Endodermal cell (in vitro differentiated cells): ENCODE results near the gene POLR2H. TPM values are rescaled to one million over a fixed set of nuclear protein-coding genes. Genes with fewer than 3 reads are reported as not detected.
A peak's percentile ranks its signal among the peaks of the same experiment; 100 is the strongest.

Experiments used
- DNase-seq: peaks from one replicate; pipeline ENCODE4 v3.0.0-alpha.2; 2017
- H3K27ac ChIP-seq: 2 replicates; pipeline ENCODE4 v1.5.1; 2013; ENCODE audit warnings: mild to moderate bottlenecking, low read depth, low read length, moderate library complexity
- H3K27me3 ChIP-seq: 2 replicates; pipeline ENCODE4 v1.6.1; 2013; ENCODE audit warnings: mild to moderate bottlenecking, low read length, moderate library complexity; ENCODE audit not compliant: insufficient read depth, control insufficient read depth, poor library complexity, severe bottlenecking
- H3K36me3 ChIP-seq: 2 replicates; pipeline ENCODE4 v1.7.0; 2013; ENCODE audit warnings: mild to moderate bottlenecking, low read length, moderate library complexity; ENCODE audit not compliant: control insufficient read depth, insufficient read depth
- H3K4me1 ChIP-seq: one replicate; pipeline ENCODE4 v1.7.0; 2013; ENCODE audit warnings: low read length; ENCODE audit not compliant: control insufficient read depth, insufficient read depth
- H3K4me3 ChIP-seq: 2 replicates; pipeline ENCODE4 v1.5.1; 2013; ENCODE audit warnings: mild to moderate bottlenecking, low read length, moderate library complexity
- H3K9ac ChIP-seq: 2 replicates; pipeline ENCODE4 v1.6.1; 2013; ENCODE audit warnings: mild to moderate bottlenecking, low read length, moderate library complexity; ENCODE audit not compliant: poor library complexity, severe bottlenecking; ENCODE audit errors: extremely low read depth
- H3K9me3 ChIP-seq: 2 replicates; pipeline ENCODE4 v1.6.1; 2013; ENCODE audit warnings: mild to moderate bottlenecking, low read length, moderate library complexity; ENCODE audit not compliant: control insufficient read depth
- H3K27ac Mint-ChIP-seq: 2 replicates; pipeline ENCODE4 v1.8.0; 2020; ENCODE audit warnings: mixed read lengths
- H3K27me3 Mint-ChIP-seq: 2 replicates; pipeline ENCODE4 v1.8.0; 2021; ENCODE audit warnings: mild to moderate bottlenecking, mixed read lengths; ENCODE audit not compliant: insufficient read depth
- H3K36me3 Mint-ChIP-seq: 2 replicates; pipeline ENCODE4 v1.8.0; 2020; ENCODE audit warnings: low read depth, mixed read lengths
- H3K4me1 Mint-ChIP-seq: 2 replicates; pipeline ENCODE4 v1.8.0; 2020; ENCODE audit warnings: mixed read lengths
- H3K4me3 Mint-ChIP-seq: 2 replicates; pipeline ENCODE4 v1.8.0; 2020; ENCODE audit warnings: mild to moderate bottlenecking, moderate library complexity, mixed read lengths
- H3K9me3 Mint-ChIP-seq: 2 replicates; pipeline ENCODE4 v1.8.0; 2020; ENCODE audit warnings: mild to moderate bottlenecking, mixed read lengths
- WGBS, 2 experiments: methylation state at CpG; one replicate each; pipeline versions ENCODE4 v1.1.5 to v1.1.7; 2013; ENCODE audit warnings: missing lambda C conversion rate in 2 of 2, mixed read lengths in 1 of 2; ENCODE audit not compliant: insufficient coverage in 1 of 2, insufficient read length in 1 of 2; 5-methylcytosine and 5-hydroxymethylcytosine counted together
- total RNA-seq, 2 donors: library from RNA; stranded (reverse); fragmentation: NEBNext Ultra II Directional in 1 of 2; extraction: Animal tissue kit (Norgen Biotek cat#: 25700) in 1 of 2; gene quantifications; 2 replicates in 1 of 2; 3 replicates in 1 of 2; pipeline ENCODE4 v1.2.1, GENCODE V29; 2021
- TF ChIP-seq, protein P1 (sequence below): fragments of 200-600 bp; sonication (generic); conservative IDR thresholded peaks from 2 replicates; pipeline ENCODE4 v1.5.0; 2021; ENCODE audit warnings: antibody characterized with exemption, mild to moderate bottlenecking

The POLR2H gene
- total RNA-seq, 2 donors from 2014 or later = 95.9 to 117 TPM

- Mint-ChIP-seq H3K4me1 (peaks cover 29% of the 10 kb centered on the region), H3K27me3 (no peaks in the 10 kb centered on the region), H3K9me3 (no peaks in the 10 kb centered on the region), H3K36me3 (peaks cover 45% of the 10 kb centered on the region), H3K4me3 (no peak overlapping the region), H3K27ac (no peak overlapping the region)
- no peak for DNase-seq
- Histone ChIP-seq H3K36me3 (peaks cover 62% of the 10 kb centered on the region), H3K9me3 (no peaks in the 10 kb centered on the region), H3K4me1 (peaks cover 12% of the 10 kb centered on the region), H3K4me3 (no peak overlapping the region), H3K27me3 (no peaks in the 10 kb centered on the region), H3K9ac (no peak overlapping the region), H3K27ac (no peak overlapping the region)
- TF ChIP-seq, protein P1, sequence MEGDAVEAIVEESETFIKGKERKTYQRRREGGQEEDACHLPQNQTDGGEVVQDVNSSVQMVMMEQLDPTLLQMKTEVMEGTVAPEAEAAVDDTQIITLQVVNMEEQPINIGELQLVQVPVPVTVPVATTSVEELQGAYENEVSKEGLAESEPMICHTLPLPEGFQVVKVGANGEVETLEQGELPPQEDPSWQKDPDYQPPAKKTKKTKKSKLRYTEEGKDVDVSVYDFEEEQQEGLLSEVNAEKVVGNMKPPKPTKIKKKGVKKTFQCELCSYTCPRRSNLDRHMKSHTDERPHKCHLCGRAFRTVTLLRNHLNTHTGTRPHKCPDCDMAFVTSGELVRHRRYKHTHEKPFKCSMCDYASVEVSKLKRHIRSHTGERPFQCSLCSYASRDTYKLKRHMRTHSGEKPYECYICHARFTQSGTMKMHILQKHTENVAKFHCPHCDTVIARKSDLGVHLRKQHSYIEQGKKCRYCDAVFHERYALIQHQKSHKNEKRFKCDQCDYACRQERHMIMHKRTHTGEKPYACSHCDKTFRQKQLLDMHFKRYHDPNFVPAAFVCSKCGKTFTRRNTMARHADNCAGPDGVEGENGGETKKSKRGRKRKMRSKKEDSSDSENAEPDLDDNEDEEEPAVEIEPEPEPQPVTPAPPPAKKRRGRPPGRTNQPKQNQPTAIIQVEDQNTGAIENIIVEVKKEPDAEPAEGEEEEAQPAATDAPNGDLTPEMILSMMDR = no peak
- WGBS, 2 experiments = 95 to 100% methylated on average over 8 to 11 of the region's 11 CpGs
These were observed 8.0 kb upstream of the POLR2H start for GRCh38 chr3:184353546-184353941.

DNA sequence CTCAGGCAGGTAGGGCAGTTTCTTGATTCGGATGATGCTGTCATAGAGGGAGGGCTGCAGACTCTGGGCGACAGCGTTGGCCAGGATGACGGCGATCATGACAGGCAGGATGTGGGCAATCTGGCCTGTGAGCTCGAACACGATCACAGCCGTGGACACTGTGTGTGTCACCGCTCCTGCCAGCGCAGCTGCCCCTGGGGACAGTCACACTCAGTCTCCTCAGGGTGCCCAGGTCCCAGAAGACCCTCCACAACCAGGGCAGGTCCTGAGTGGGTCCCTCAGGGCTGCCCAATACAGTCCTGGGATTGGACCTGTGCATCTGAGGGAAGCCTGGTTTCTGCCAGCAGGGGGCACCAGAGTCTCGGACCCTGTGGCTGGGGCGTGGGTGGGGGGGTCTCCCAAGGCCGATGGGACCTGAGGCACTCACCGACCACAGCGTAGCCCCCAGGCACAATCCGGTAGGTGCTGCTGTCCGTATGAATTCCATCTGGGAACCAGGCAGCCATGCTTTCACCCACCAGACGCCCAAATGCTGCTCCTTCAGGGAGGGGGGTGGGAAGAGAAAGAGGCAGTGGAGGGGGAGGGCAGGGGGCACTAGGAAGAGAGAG is 7.3 kb upstream of the POLR2H start:
- Histone ChIP-seq H3K36me3 (peaks cover 67% of the 10 kb centered on the region), H3K27me3 (no peaks in the 10 kb centered on the region), H3K4me3 (no peak overlapping the region), H3K4me1 (peaks cover 12% of the 10 kb centered on the region), H3K9ac (no peak overlapping the region), H3K27ac (no peak overlapping the region), H3K9me3 (no peaks in the 10 kb centered on the region)
- Mint-ChIP-seq H3K4me3 (no peak overlapping the region), H3K27ac (no peak overlapping the region), H3K9me3 (no peaks in the 10 kb centered on the region), H3K27me3 (no peaks in the 10 kb centered on the region), H3K4me1 (peaks cover 29% of the 10 kb centered on the region), H3K36me3 (peaks cover 47% of the 10 kb centered on the region)
- peak; percentile 90 for DNase-seq
- 81 to 88% methylated on average over 11 to 18 of the region's 18 CpGs for WGBS, 2 experiments
- TF ChIP-seq, protein P1 = peak; percentile 84

- H3K27ac ChIP-seq = no peak overlapping the region
- Mint-ChIP-seq H3K27me3 (no peaks in the 10 kb centered on the region), H3K4me3 (no peak overlapping the region), H3K27ac (no peak overlapping the region), H3K4me1 (peaks cover 30% of the 10 kb centered on the region), H3K9me3 (no peaks in the 10 kb centered on the region), H3K36me3 (peaks cover 45% of the 10 kb centered on the region)
- H3K9ac ChIP-seq = no peak overlapping the region
- TF ChIP-seq, protein P1 = no peak
- H3K4me3 ChIP-seq = no peak overlapping the region
- H3K36me3 ChIP-seq = peaks cover 63% of the 10 kb centered on the region
- DNase-seq = no peak
- no peaks in the 10 kb centered on the region for H3K27me3 ChIP-seq
- H3K9me3 ChIP-seq = no peaks in the 10 kb centered on the region
- H3K4me1 ChIP-seq = peaks cover 12% of the 10 kb centered on the region
- 86 to 90% methylated on average over 2 to 8 of the region's 8 CpGs for WGBS, 2 experiments
These were observed 6.8 kb upstream of the POLR2H start for GRCh38 chr3:184354754-184355153.
